ENCODE results near the gene ANKRD36B. TPM values are rescaled to one million over a fixed set of nuclear protein-coding genes. Genes with fewer than 3 reads are reported as not detected.
"Not testable (repeated sequence)": the region's sequence is repeated elsewhere in the genome, so short reads cannot be mapped to it uniquely, and the experiment has no call there.

Gene ANKRD36B
- total RNA-seq, 1 experiment from 2014 or later: 3.0 TPM

- H3K36me3 ChIP-seq (replicated peaks; ENCODE audit: control insufficient read depth, insufficient read depth, low read length); DNase-seq; H3K27me3 ChIP-seq (ENCODE audit: control insufficient read depth, insufficient read depth, low read length); H3K4me3 ChIP-seq (ENCODE audit: insufficient read depth, low read depth, low read length): not testable (repeated sequence)
These were observed 3.8 kb upstream of the ANKRD36B start for GRCh38 chr2:97593520-97593919.

- H3K36me3 ChIP-seq (replicated peaks; ENCODE audit: control insufficient read depth, insufficient read depth, low read length); H3K27me3 ChIP-seq (ENCODE audit: control insufficient read depth, insufficient read depth, low read length): not testable (repeated sequence)
- peak overlapping the region; percentile 46 for H3K4me3 ChIP-seq (ENCODE audit: insufficient read depth, low read depth, low read length)
- DNase-seq: peak; percentile 39
These were observed 1.1 kb upstream of the ANKRD36B start for GRCh38 chr2:97590515-97591394.

- peak overlapping the region; percentile 44 for H3K4me3 ChIP-seq (ENCODE audit: insufficient read depth, low read depth, low read length)
- not testable (repeated sequence) for DNase-seq; H3K36me3 ChIP-seq (replicated peaks; ENCODE audit: control insufficient read depth, insufficient read depth, low read length); H3K27me3 ChIP-seq (ENCODE audit: control insufficient read depth, insufficient read depth, low read length)
These were observed 450 bp downstream of the ANKRD36B start for GRCh38 chr2:97589257-97589597.

- H3K27me3 ChIP-seq (ENCODE audit: control insufficient read depth, insufficient read depth, low read length); DNase-seq; H3K4me3 ChIP-seq (ENCODE audit: insufficient read depth, low read depth, low read length); H3K36me3 ChIP-seq (replicated peaks; ENCODE audit: control insufficient read depth, insufficient read depth, low read length): not testable (repeated sequence)
These were observed 24.0 kb downstream of the ANKRD36B start for GRCh38 chr2:97565674-97566073.

GRCh38 chr2:97552406-97552805 is 37.3 kb downstream of the ANKRD36B start:
- H3K4me3 ChIP-seq (ENCODE audit: insufficient read depth, low read depth, low read length); DNase-seq; H3K27me3 ChIP-seq (ENCODE audit: control insufficient read depth, insufficient read depth, low read length); H3K36me3 ChIP-seq (replicated peaks; ENCODE audit: control insufficient read depth, insufficient read depth, low read length): not testable (repeated sequence)

- H3K36me3 ChIP-seq (replicated peaks; ENCODE audit: control insufficient read depth, insufficient read depth, low read length); DNase-seq; H3K27me3 ChIP-seq (ENCODE audit: control insufficient read depth, insufficient read depth, low read length); H3K4me3 ChIP-seq (ENCODE audit: insufficient read depth, low read depth, low read length): not testable (repeated sequence)
These were observed 39.2 kb downstream of the ANKRD36B start for GRCh38 chr2:97550498-97550897.

- H3K36me3 ChIP-seq (replicated peaks; ENCODE audit: control insufficient read depth, insufficient read depth, low read length); H3K4me3 ChIP-seq (ENCODE audit: insufficient read depth, low read depth, low read length); DNase-seq; H3K27me3 ChIP-seq (ENCODE audit: control insufficient read depth, insufficient read depth, low read length): not testable (repeated sequence)
These were observed 40.6 kb downstream of the ANKRD36B start for GRCh38 chr2:97549058-97549457.

GRCh38 chr2:97548536-97548935 is 41.1 kb downstream of the ANKRD36B start:
- not testable (repeated sequence) for DNase-seq; H3K27me3 ChIP-seq (ENCODE audit: control insufficient read depth, insufficient read depth, low read length); H3K4me3 ChIP-seq (ENCODE audit: insufficient read depth, low read depth, low read length); H3K36me3 ChIP-seq (replicated peaks; ENCODE audit: control insufficient read depth, insufficient read depth, low read length)

GRCh38 chr2:97546711-97547110 is 43.0 kb downstream of the ANKRD36B start:
- Histone ChIP-seq H3K27me3 (ENCODE audit: control insufficient read depth, insufficient read depth, low read length) (no peaks in the 10 kb centered on the region), H3K4me3 (ENCODE audit: insufficient read depth, low read depth, low read length) (no peak overlapping the region), H3K36me3 (replicated peaks; ENCODE audit: control insufficient read depth, insufficient read depth, low read length) (peaks cover 2% of the 10 kb centered on the region; the same call in 1 of the 2 replicates)
- no peak for DNase-seq

GRCh38 chr2:97544911-97545310 is 44.8 kb downstream of the ANKRD36B start:
- DNase-seq; H3K36me3 ChIP-seq (replicated peaks; ENCODE audit: control insufficient read depth, insufficient read depth, low read length); H3K4me3 ChIP-seq (ENCODE audit: insufficient read depth, low read depth, low read length); H3K27me3 ChIP-seq (ENCODE audit: control insufficient read depth, insufficient read depth, low read length): not testable (repeated sequence)

GRCh38 chr2:97525904-97526303 is 63.8 kb downstream of the ANKRD36B start:
- H3K36me3 ChIP-seq (replicated peaks; ENCODE audit: control insufficient read depth, insufficient read depth, low read length); DNase-seq; H3K4me3 ChIP-seq (ENCODE audit: insufficient read depth, low read depth, low read length); H3K27me3 ChIP-seq (ENCODE audit: control insufficient read depth, insufficient read depth, low read length): not testable (repeated sequence)

GRCh38 chr2:97523816-97524215 is 65.9 kb downstream of the ANKRD36B start:
- H3K4me3 ChIP-seq (ENCODE audit: insufficient read depth, low read depth, low read length); H3K27me3 ChIP-seq (ENCODE audit: control insufficient read depth, insufficient read depth, low read length); H3K36me3 ChIP-seq (replicated peaks; ENCODE audit: control insufficient read depth, insufficient read depth, low read length); DNase-seq: not testable (repeated sequence)

- not testable (repeated sequence) for H3K36me3 ChIP-seq (replicated peaks; ENCODE audit: control insufficient read depth, insufficient read depth, low read length); H3K27me3 ChIP-seq (ENCODE audit: control insufficient read depth, insufficient read depth, low read length); DNase-seq; H3K4me3 ChIP-seq (ENCODE audit: insufficient read depth, low read depth, low read length)
These were observed 66.6 kb downstream of the ANKRD36B start for GRCh38 chr2:97522916-97523555.

GRCh38 chr2:97495651-97496050 is 94.0 kb downstream of the ANKRD36B start:
- not testable (repeated sequence) for H3K27me3 ChIP-seq (ENCODE audit: control insufficient read depth, insufficient read depth, low read length); DNase-seq; H3K36me3 ChIP-seq (replicated peaks; ENCODE audit: control insufficient read depth, insufficient read depth, low read length); H3K4me3 ChIP-seq (ENCODE audit: insufficient read depth, low read depth, low read length)

- DNase-seq; H3K4me3 ChIP-seq (ENCODE audit: insufficient read depth, low read depth, low read length); H3K36me3 ChIP-seq (replicated peaks; ENCODE audit: control insufficient read depth, insufficient read depth, low read length); H3K27me3 ChIP-seq (ENCODE audit: control insufficient read depth, insufficient read depth, low read length): not testable (repeated sequence)
These were observed 99.5 kb downstream of the ANKRD36B start for GRCh38 chr2:97490141-97490540.

All from H7 (cell line).